Esophagus (tissue), 2 donors: ENCODE measurements around the gene MACROH2A1. TPM values are rescaled to one million over a fixed set of nuclear protein-coding genes. Genes with fewer than 3 reads are reported as not detected.

ENCODE experiments used
- H3K27ac ChIP-seq, 2 donors: one replicate each; pipeline ENCODE4 v1.5.1; 2013; ENCODE audit warnings: low read depth in 2 of 2, mild to moderate bottlenecking in 2 of 2, inconsistent platforms in 1 of 2, low read length in 1 of 2, moderate library complexity in 1 of 2
- H3K27me3 ChIP-seq, 2 donors: one replicate each; pipeline ENCODE4 v1.6.1; 2013; ENCODE audit warnings: low read length in 2 of 2, control low read depth in 1 of 2, mild to moderate bottlenecking in 1 of 2; ENCODE audit not compliant: insufficient read depth in 2 of 2, control insufficient read depth in 1 of 2
- H3K36me3 ChIP-seq, 2 donors: one replicate each; pipeline ENCODE4 v1.6.1; 2013; ENCODE audit warnings: low read length in 1 of 2; ENCODE audit not compliant: control insufficient read depth in 2 of 2, insufficient read depth in 2 of 2
- H3K4me1 ChIP-seq, 2 donors: one replicate each; pipeline ENCODE4 v1.6.1; 2013; ENCODE audit warnings: low read length in 1 of 2; ENCODE audit not compliant: control insufficient read depth in 2 of 2, insufficient read depth in 2 of 2
- H3K4me3 ChIP-seq, 2 donors: one replicate each; pipeline ENCODE4 v1.5.1; 2013; ENCODE audit warnings: low read length in 2 of 2, mild to moderate bottlenecking in 2 of 2, low read depth in 1 of 2, moderate library complexity in 1 of 2
- H3K9me3 ChIP-seq, 2 donors: one replicate each; pipeline ENCODE4 v1.6.1; 2013; ENCODE audit warnings: mild to moderate bottlenecking in 2 of 2, low read depth in 1 of 2, low read length in 1 of 2, moderate library complexity in 1 of 2; ENCODE audit not compliant: control insufficient read depth in 2 of 2, insufficient read depth in 1 of 2
- WGBS, 2 donors: extraction: QIAGEN DNeasy Blood & Tissue Kit; methylation state at CpG; one replicate each; pipeline ENCODE4 v1.1.7; 2013; 5-methylcytosine and 5-hydroxymethylcytosine counted together
- polyA plus RNA-seq, 2 donors: library from polyadenylated mRNA; stranded (reverse); fragments of 200-250 nt; gene quantifications; one replicate each; pipeline ENCODE4 v1.2.3, GENCODE V29; 2013
- donor health status: healthy with polysubstance abuse.
- donor health status: Bipolar disorder and iron deficiency.

Gene MACROH2A1
- polyA plus RNA-seq, 2 donors, result 210 to 233 TPM

DNA sequence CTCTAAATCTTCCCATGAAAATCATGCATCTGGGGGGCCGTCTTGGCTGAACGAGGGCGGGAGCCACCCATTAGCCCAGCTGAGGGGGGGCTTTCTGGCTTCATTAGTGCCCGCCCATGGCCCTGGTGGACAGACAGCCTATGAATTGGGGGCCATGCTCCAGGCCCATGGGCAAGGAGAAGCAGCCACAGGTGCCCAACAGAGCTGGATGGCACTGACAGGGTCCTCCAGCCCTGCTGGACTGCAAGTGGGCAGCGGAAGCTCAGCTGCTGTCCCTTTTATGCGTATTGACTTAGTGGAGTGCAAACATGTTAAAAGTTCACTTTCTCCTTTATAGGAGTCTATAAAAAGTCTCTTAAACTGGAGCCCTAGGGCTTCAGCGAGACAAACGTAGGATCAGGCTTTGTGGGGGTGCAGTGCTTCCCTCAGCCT is 75.3 kb downstream of the MACROH2A1 start:
- no peaks in the 10 kb centered on the region for H3K9me3 ChIP-seq
- peaks cover 0 to 11% of the 10 kb centered on the region in 2 donors for H3K4me1 ChIP-seq
- H3K27me3 ChIP-seq, result no peaks in the 10 kb centered on the region
- peaks cover 0 to 8% of the 10 kb centered on the region in 2 donors for H3K36me3 ChIP-seq
- no peak overlapping the region for H3K4me3 ChIP-seq
- 86 to 95% methylated on average over 8 of the region's 8 CpGs for WGBS, 2 donors
- no peak overlapping the region for H3K27ac ChIP-seq

DNA sequence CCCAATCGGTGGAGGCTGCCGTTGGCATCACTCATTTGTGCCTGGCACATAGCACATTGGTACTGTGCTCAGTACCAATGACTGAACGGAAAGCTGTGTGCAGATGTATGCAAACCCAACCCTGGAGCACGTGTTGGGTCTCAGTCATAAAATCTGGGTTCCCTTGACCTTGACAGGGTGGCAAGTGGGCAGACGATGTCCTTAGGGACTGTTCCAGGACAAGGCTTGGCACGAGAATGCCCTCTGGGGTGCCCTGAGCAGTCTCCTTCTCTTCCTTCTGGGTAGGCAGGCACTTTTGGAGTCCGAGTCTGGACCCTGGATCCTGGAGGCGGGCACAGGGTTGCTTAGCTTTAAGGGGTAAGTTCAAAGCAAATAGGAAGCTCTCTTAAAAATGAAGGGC is 75.8 kb downstream of the MACROH2A1 start:
- Histone ChIP-seq H3K4me3 (no peak overlapping the region), H3K36me3 (peaks cover 0 to 8% of the 10 kb centered on the region in 2 donors), H3K9me3 (no peaks in the 10 kb centered on the region), H3K27ac (no peak overlapping the region), H3K27me3 (no peaks in the 10 kb centered on the region), H3K4me1 (peaks cover 0 to 11% of the 10 kb centered on the region in 2 donors)
- WGBS, 2 donors, result 88 to 93% methylated on average over 8 of the region's 8 CpGs

- H3K27me3 ChIP-seq, result no peaks in the 10 kb centered on the region
- H3K4me3 ChIP-seq, result no peak overlapping the region
- H3K27ac ChIP-seq, result no peak overlapping the region
- H3K9me3 ChIP-seq, result no peaks in the 10 kb centered on the region
- WGBS, 2 donors, result 95 to 96% methylated on average over 7 of the region's 7 CpGs
- H3K4me1 ChIP-seq, result peaks cover 0 to 11% of the 10 kb centered on the region in 2 donors
- H3K36me3 ChIP-seq, result peaks cover 0 to 8% of the 10 kb centered on the region in 2 donors
Measured at GRCh38 chr5:135322744-135323143, 76.3 kb downstream of the MACROH2A1 start.

GRCh38 chr5:135322271-135322670 is 76.8 kb downstream of the MACROH2A1 start:
- WGBS, 2 donors, result 89 to 91% methylated on average over 4 of the region's 4 CpGs
- H3K27ac ChIP-seq, result no peak overlapping the region
- no peak overlapping the region for H3K4me3 ChIP-seq
- peaks cover 0 to 11% of the 10 kb centered on the region in 2 donors for H3K4me1 ChIP-seq
- H3K27me3 ChIP-seq, result no peaks in the 10 kb centered on the region
- peaks cover 0 to 8% of the 10 kb centered on the region in 2 donors for H3K36me3 ChIP-seq
- H3K9me3 ChIP-seq, result no peaks in the 10 kb centered on the region

- Histone ChIP-seq H3K27me3 (no peaks in the 10 kb centered on the region), H3K27ac (no peak overlapping the region), H3K4me3 (no peak overlapping the region), H3K36me3 (peaks cover 0 to 8% of the 10 kb centered on the region in 2 donors), H3K9me3 (no peaks in the 10 kb centered on the region), H3K4me1 (peaks cover 0 to 9% of the 10 kb centered on the region in 2 donors)
- WGBS, 2 donors, result 89 to 92% methylated on average over 15 of the region's 15 CpGs
Measured at GRCh38 chr5:135320718-135321484, 78.1 kb downstream of the MACROH2A1 start.

DNA sequence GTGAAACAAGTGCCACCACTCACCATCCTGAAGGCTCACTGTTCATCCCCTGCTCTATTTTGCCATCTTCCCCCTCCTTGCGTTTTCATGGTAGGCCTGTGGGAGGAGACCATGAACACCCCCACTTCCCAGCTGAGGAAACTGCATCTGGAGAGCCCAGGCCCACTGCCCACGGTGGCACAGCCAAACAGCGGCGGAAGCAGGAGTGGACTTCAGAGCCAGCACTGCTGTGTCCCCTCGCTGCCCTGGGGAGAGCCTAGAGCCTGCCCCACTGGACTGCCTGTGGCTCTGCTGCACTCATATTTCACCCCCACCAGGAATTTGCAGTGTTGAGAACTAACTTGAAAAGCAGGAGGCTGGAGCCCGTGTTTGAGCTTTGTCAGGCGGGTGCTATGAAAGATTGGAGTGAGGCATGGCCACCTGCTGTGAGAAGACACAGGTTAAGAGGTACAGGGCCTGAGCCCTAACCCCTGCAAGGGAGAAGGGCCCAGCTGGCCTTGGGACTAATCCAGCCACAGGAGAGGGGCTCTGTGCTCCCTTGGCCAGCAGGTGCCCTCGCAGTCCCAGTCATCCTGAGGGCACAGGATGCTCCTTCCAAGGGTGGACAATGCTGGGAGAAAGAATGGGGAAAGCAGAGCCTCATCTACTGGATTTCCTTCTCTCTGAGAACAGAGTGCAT is 79.0 kb downstream of the MACROH2A1 start:
- Histone ChIP-seq H3K27ac (no peak overlapping the region), H3K4me3 (no peak overlapping the region), H3K9me3 (no peaks in the 10 kb centered on the region), H3K4me1 (peaks cover 0 to 8% of the 10 kb centered on the region in 2 donors), H3K36me3 (peaks cover 0 to 8% of the 10 kb centered on the region in 2 donors), H3K27me3 (no peaks in the 10 kb centered on the region)
- WGBS, 2 donors, result 87 to 89% methylated on average over 8 of the region's 8 CpGs

DNA sequence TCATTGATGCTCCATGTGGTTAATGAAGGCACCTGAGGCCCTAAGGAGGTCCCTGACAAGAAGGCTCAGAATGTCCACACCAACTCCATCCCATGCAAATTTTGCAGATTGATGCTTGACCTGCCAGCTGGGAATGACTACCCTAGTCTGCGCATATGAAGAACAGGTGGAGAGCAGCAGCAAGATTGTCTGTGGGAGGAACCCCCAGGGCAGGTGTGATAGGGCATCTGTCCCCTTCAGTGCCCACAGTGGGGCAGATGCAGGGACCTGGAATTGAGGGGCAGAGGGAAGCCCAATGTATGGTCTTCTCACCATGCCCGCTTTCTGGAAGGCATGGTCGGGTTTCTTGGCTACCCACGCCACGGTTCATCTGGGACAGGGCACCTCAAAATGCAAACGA is 79.6 kb downstream of the MACROH2A1 start:
- Histone ChIP-seq H3K27ac (no peak overlapping the region), H3K4me1 (peaks cover 0 to 2% of the 10 kb centered on the region in 2 donors), H3K9me3 (no peaks in the 10 kb centered on the region), H3K36me3 (peaks cover 0 to 8% of the 10 kb centered on the region in 2 donors), H3K4me3 (no peak overlapping the region), H3K27me3 (no peaks in the 10 kb centered on the region)
- WGBS, 2 donors, result 93 to 98% methylated on average over 6 of the region's 6 CpGs

DNA sequence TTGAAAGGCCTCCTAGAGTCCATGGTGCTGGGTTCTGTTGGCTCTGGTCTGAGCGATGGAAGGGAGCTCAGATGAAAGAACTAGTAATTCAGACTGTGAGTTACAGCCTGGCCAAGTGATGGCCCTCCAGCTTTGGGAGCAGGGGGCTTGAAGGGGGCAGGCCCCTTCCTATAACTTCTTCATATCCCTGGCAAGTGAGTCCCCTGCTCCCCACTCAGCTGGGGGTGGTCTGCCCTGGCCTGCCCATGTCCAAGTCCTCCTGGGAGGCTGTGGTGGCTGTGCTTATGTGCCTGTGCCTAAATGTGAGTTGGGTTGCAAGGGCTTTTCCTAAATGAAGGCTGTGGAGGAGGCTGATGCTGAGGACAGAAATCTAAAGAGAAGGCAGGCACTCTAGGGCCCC is 80.1 kb downstream of the MACROH2A1 start:
- no peak overlapping the region for H3K4me3 ChIP-seq
- H3K9me3 ChIP-seq, result no peaks in the 10 kb centered on the region
- no peak overlapping the region for H3K27ac ChIP-seq
- H3K36me3 ChIP-seq, result peaks cover 0 to 6% of the 10 kb centered on the region in 2 donors
- H3K4me1 ChIP-seq, result no peaks in the 10 kb centered on the region
- H3K27me3 ChIP-seq, result no peaks in the 10 kb centered on the region
- WGBS, 2 donors, result 94 to 96% methylated on average over 1 of the region's 1 CpG

DNA sequence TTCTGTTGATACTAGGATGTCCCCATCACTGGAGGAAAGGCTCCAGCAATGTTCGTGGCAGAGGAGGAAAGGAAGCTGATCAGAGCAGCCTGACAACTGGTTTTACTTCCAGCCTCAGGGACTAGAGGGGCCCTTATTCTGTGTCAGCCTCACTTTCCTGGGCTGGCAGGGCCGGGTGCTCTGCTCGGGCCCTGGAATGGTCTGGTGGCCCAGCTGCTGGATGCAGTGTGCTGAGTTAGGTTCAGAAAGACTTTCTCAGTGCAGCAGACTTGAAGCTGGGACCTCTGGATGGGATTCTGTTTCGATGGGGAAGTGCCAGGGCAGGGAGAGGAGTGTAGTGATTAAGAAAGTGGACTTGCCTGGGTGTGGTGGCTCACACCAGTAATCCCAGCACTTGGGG is 81.0 kb downstream of the MACROH2A1 start:
- Histone ChIP-seq H3K27me3 (no peaks in the 10 kb centered on the region), H3K36me3 (peaks cover 0 to 6% of the 10 kb centered on the region in 2 donors), H3K4me3 (no peak overlapping the region), H3K9me3 (no peaks in the 10 kb centered on the region), H3K27ac (no peak overlapping the region), H3K4me1 (no peaks in the 10 kb centered on the region)
- 85 to 87% methylated on average over 4 of the region's 4 CpGs for WGBS, 2 donors
